Activated CD4-positive, alpha-beta T cell treated with anti-CD3 and anti-CD28 coated beads, Interleukin-2, Interleukin-6, amounts not matched to agents 100 ng/mL and 50 ng/mL, durations not matched to agents 16 hours and 8 hours (primary cell): ENCODE measurements around the gene STK32A.

Experiments used
- DNase-seq: peaks from one replicate; pipeline ENCODE4 v3.0.0-alpha.2; 2020

Gene STK32A

DNA sequence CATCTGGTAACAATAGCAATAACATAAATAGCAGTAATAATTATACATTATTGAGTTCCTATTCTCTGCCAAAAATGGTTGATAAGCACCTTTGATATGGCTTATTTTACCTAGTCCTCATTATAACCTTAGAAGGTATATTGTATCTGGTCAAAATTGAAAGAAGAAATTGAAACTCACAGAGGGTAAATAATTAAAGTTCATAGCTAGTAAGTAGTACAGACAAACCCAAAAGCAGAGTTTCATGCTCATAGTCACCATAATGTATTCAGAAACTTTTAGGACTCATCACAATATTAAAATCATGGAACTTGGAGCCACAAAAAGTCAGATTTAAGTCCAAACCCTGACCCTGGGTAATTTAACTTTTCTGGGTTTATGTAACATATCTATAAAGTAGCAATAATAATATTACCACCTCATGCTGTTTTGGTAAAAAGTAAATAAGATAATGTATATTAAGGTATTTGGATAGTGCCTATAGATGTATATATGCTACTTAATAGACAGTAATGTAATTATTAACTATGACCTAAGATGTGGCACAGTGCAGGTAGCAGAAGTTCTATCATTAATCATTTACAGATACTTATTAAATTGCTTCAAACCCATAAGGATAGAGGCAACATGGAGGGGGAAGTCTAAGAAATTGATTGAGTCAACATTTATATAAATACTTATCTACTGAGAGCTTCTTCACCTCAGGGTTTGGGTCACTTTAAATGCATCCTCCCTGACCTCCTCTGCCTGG, 32.4 kb downstream of the STK32A start:
- DNase-seq, result no peak

- DNase-seq, result no peak
These were observed 41.7 kb downstream of the STK32A start for GRCh38 chr5:147276497-147276896.

DNA sequence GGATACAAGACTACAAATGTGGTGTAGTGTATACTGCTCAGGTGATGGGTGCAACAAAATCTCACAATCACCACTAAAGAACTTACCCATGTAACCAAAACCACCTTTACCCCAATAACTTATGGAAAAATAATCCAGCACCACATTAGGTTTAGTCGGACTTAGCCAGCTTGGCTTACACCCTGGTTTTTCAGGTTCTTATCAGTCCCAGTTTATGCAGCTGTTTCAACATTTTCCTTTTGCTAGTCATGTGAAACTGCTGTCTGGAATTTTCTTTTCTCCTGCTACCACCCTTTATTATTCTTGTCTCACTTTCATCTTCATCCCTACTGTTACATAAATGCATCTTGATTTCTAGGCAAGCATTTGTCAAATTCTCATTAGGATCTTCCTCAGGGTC, 51.5 kb downstream of the STK32A start:
- no peak for DNase-seq

DNA sequence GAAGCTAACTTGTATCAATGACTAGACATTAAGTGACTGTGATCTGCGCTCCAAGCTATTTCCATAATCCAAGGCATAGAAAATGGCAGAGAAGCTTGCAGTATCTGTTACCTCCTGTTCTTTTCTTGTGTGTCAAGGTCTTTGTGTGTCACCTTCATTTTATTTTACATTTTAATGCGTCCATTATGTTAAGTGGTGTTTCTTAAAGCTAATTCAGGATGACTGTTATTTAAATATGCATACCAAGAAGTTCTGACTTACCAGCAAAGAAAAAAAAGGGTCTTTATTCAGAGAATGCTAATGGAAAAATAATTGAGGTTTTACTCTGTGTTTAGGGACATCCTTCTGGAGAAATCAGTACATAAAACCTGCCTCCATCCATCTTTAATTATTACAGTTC, 52.3 kb downstream of the STK32A start:
- no peak for DNase-seq

- DNase-seq, result no peak
These were observed 55.4 kb downstream of the STK32A start for GRCh38 chr5:147290261-147290660.

DNA sequence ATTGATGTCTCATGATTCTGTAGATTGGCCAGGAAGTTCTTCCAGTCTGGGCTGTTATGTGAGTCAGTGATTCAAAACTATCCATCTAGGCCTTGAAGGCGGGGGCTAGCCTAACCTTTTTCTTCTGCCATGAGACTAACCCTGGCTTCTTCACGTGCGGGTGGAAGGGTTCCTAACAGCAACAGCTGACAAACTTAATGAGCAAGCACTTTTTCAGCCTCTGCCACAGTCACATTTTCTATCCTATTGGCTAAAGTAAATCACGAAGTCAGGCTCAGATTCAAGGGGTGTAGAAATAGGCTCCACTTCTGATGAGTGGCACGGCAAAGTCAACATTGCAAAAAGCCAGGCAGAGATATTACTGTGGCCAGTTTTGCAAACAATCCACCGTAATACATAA, 68.4 kb downstream of the STK32A start:
- no peak for DNase-seq

GRCh38 chr5:147303976-147304375, 69.2 kb downstream of the STK32A start:
- no peak for DNase-seq

GRCh38 chr5:147305147-147305546, 70.3 kb downstream of the STK32A start:
- DNase-seq, result no peak

GRCh38 chr5:147306351-147306750, 71.5 kb downstream of the STK32A start:
- DNase-seq, result no peak

GRCh38 chr5:147307170-147307569, 72.3 kb downstream of the STK32A start:
- DNase-seq, result no peak

DNA sequence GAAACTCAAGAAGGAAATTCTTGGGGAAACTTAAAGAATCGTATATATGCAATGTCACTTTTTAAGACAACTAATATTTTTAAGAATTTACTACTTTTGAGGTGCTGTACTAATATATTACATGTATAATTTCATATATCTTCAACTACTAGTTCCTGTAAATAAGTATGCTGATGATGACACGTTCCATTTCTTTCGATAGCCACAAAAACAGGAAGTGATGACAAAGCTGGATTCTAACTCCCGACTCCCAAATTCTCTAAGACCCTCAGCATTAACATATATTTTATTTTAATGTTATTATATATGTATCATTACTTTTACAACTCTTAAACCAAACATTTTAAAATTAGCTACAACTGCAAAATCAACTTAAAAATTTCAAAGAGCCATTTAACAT, 74.8 kb downstream of the STK32A start:
- no peak for DNase-seq

- DNase-seq, result no peak
These were observed 75.4 kb downstream of the STK32A start for GRCh38 chr5:147310059-147310704.

DNA sequence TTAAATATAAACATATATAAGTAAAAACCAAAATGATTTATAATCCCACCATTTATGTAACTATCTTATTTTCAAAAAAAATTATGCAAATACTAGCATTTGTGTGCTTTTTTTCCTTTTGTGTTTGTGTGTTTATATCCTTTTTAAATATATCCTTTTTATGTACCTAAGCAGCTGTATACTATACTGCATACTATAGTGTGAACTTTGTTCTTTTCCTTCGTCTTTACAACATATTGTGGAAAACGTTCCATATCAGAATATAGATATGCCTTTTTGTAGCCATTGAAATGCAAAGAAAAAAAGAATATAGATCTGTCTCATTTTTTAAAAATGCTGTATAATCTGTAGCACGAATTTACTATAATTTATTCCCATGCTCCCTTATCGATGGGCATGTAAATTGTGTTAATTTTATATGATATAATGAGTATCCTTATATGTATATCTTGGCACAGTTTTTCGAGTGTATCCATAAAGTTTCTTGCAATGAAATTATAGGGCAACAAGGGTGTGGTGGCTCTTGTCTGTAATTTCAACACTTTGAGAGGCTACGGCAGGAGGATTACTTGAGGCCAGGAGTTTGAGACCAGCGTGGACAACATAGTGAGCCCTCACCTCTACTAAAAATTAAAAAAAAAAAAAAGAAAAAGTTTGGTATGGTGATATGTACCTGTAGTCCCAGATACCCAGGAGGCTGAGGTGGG, 83.3 kb downstream of the STK32A start:
- no peak for DNase-seq

DNA sequence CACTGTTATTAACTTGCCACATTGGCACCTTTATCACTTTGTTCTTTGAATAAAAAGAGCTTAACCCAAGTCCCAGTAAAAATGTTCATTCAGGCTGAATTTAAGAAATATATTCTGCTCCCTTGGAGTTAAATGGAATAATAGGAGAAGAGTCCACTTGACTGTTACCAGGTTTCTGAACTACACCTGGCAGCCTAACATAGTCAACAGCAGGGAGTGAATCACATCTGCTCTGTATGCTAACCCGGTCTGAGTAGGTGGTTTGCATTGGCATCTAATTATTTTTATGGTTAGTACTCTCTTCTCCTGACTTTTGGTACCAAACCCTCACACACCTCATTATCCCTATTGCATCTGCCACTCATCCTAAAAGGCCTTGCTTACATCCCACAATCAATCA, 86.7 kb downstream of the STK32A start:
- no peak for DNase-seq

DNA sequence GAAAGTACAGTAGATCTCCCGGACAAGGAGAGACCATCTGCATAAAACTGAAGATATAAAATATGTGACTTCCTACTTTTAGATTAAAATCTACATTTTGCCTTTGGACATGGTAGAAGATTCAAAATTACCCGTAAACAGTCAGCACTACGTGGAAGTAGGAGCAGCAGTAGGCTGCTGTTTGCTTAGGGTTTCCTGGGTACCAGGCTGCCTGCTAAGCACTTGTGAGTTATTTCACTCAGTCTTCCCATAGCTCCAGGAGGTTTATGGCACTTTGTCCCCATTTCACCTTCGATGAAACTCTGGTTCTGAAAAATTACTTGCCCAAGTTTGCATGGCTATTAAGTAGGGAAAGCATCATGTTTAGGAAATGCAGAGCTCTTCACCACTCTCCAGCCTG, 92.6 kb downstream of the STK32A start:
- no peak for DNase-seq

GRCh38 chr5:147327905-147328304, 93.1 kb downstream of the STK32A start:
- no peak for DNase-seq

- DNase-seq, result no peak
These were observed 97.8 kb downstream of the STK32A start for GRCh38 chr5:147332658-147333057.

DNA sequence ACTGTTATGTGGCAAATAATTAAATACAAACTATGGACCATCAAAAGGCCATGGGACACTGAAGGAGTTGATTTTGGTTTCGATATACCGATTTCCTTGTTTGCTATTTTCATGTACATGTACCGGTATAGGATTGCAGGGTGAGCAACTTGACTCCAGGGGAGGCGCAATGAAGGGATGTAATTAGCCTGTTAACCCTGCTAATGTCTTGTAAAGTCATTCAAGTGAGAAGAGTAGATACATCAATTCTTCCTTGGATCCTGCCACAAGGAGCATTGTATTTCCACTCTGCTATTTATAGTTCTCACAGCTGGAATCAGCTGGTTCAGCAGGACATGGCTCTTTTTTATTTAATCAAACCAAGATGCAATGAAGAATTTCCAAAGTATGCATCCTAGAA, 102.0 kb downstream of the STK32A start:
- DNase-seq, result no peak

- no peak for DNase-seq
These were observed 104.5 kb downstream of the STK32A start for GRCh38 chr5:147339313-147339712.

GRCh38 chr5:147340941-147341340, 106.1 kb downstream of the STK32A start:
- no peak for DNase-seq

DNA sequence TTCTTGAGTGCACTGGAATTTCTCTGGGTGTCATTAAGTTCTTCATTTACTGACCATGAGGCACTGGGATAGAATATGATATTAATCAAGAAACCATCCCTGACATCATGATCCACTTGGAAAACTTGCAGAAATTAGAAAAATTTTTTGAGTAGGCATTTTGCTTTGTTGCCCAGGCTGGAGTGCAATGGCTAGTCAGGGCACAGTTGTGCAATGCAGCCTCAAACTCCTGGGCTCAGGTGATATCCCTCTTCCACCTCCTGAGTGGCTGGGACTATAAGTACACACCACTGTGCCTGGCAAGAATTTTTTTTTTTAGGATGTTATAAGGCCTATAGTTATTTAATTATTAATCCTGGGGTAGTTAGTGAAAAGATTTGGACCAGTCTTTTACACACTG, 106.5 kb downstream of the STK32A start:
- DNase-seq, result no peak

GRCh38 chr5:147344861-147345260, 110.0 kb downstream of the STK32A start:
- no peak for DNase-seq

DNA sequence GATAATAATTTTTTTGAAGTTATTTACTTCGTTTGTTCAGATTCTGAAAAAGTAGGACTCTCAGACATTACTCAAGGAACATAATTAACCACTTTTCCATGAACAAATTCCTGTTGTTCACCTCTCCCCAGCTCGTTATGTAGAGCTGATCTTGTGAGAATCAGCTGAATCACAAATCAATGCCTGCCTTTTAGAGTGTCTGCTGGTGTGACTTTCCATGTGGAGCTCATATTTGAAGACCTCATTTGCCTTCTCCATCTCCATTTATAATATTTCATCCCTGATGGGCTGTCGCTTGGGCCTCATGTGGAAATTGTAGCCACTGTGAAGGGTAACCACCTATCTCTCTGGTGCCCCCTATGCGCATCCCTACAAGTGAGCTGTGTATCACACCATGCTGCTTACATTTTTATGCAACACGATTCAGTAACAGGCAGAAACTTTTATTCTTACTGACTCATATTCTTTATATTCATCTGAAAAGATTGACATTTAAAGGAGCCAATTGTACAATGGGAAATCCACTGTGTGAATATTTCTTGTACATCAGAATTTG, 111.3 kb downstream of the STK32A start:
- no peak for DNase-seq

DNA sequence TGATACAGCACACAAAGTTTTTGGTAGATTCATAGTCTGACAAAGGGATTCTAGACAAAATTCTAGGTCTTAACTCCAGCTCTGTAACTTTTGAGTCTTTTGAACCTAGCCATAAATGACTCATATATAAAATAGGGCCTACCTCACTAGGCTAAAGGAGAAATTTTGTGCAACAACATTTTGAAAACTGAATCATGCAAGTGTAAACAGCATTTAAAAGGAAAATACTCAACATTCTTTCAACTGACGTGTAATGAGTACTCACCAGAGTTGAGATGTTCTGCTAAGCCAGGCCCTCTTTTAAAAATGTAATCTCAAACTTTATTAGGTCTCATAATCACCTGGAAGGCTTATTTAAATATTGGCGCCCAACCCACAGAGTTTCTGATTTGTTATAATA, 113.2 kb downstream of the STK32A start:
- DNase-seq, result no peak
